ENCODE data around the gene INPP4A. TPM values are rescaled to one million over a fixed set of nuclear protein-coding genes. Genes with fewer than 3 reads are reported as not detected.
A peak's percentile ranks its signal among the peaks of the same experiment; 100 is the strongest.

Gene INPP4A
- total and polyA plus RNA-seq, 2 of the 13 experiments (the other 11 are each of a cell fraction or from before 2014, with no cell fraction given) = 10.1 to 10.9 TPM

- no peak for TF ChIP-seq GLMP (CRISPR knock-in tag; IDR thresholded peaks at IDR 0.05; ENCODE audit: borderline replicate concordance)
- TF ChIP-seq ZNF713 (CRISPR knock-in tag; IDR thresholded peaks at IDR 0.05) = no peak
- TF ChIP-seq MIER3 (CRISPR knock-in tag; IDR thresholded peaks at IDR 0.05; ENCODE audit: borderline replicate concordance) = no peak
- no peak for TF ChIP-seq SCMH1 (CRISPR knock-in tag; IDR thresholded peaks at IDR 0.05; ENCODE audit: borderline replicate concordance)
- no peak for TF ChIP-seq HNF1A (IDR thresholded peaks at IDR 0.05; ENCODE audit: low read depth)
- 0 out of 2 replicates have a peak, but pooled peaks have one; percentile 17 for TF ChIP-seq HNF1A (CRISPR knock-in tag; IDR thresholded peaks at IDR 0.05; ENCODE audit: borderline replicate concordance)
- TF ChIP-seq ZNF83 (CRISPR knock-in tag; IDR thresholded peaks at IDR 0.05; ENCODE audit: borderline replicate concordance) = no peak
- 0 out of 2 replicates have a peak, but pooled peaks have one; percentile 33 for TF ChIP-seq ZNF256 (CRISPR knock-in tag; conservative IDR thresholded peaks at IDR 0.05)
- no peak for TF ChIP-seq REPIN1 (CRISPR knock-in tag; IDR thresholded peaks at IDR 0.05; ENCODE audit: borderline replicate concordance, low read depth)
- TF ChIP-seq KDM1A (CRISPR knock-in tag; IDR thresholded peaks at IDR 0.05) = no peak
- no peak for TF ChIP-seq ZNF549 (CRISPR knock-in tag; IDR thresholded peaks at IDR 0.05)
- 0 out of 2 replicates have a peak, but pooled peaks have one; percentile 46 for TF ChIP-seq E2F1 (CRISPR knock-in tag; IDR thresholded peaks at IDR 0.05)
- peak; percentile 26; the same call in 1 of the 2 replicates for TF ChIP-seq MED1 (CRISPR knock-in tag; IDR thresholded peaks at IDR 0.05)
- no peak for TF ChIP-seq ZNF136 (CRISPR knock-in tag; IDR thresholded peaks at IDR 0.05; ENCODE audit: low read depth)
- TF ChIP-seq SALL2 (CRISPR knock-in tag; IDR thresholded peaks at IDR 0.05) = 0 out of 2 replicates have a peak, but pooled peaks have one; percentile 25
- no peak for TF ChIP-seq ZHX2 (IDR thresholded peaks at IDR 0.05; ENCODE audit: low read depth)
- no peak; the same call in 1 of the 2 replicates for TF ChIP-seq ZHX2 (CRISPR knock-in tag; IDR thresholded peaks at IDR 0.05; ENCODE audit: borderline replicate concordance)
Measured at GRCh38 chr2:98444436-98445176, at the start of gene INPP4A (continued).
